NCI-H2227 (cell line): ENCODE data around the gene HBA1.
"Not testable (repeated sequence)": the region's sequence is repeated elsewhere in the genome, so short reads cannot be mapped to it uniquely, and the experiment has no call there.

Experiments used
- DNase-seq: peaks from one replicate; lab custom pipeline; 2025; ENCODE audit not compliant: unreplicated experiment; lab: John Stamatoyannopoulos, UW

HBA1 gene

DNA sequence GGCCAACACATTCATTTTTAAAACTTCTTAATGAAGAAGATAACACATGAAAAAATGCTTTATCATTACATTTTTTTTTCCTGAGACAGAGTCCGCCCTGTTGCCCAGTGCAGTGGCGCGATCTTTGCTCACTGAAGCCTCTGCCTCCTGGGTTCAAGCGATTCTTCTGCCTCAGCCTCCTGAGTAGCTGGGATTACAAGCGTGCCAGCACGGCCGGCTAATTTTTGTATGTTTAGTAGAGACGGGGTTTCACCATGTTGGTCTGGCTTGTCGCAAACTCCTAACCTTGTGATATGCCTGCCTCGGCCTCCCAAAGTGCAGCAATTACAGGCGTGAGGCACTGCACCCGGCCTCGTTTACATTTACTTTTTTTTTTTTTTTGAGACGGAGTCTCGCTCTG lies 17.0 kb downstream of the HBA1 start:
- DNase-seq: no peak

DNA sequence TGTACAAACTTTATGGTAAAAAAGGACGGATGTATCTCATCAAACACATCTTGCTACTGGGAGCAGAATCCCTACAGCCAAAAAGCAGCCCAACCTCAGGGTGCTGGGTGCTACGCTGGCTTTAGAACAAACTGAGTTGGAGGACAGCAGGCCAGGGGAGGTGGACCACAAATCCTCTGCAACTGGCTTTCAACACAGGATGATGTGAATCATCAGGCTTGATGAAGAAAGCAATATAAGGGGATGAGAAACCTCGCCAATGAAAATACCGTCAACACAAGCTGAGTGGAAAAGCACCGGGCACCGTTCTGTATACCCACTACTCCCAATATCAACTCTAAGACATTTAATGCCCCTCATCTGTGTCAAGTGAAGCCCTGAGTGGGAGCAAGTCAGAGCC lies 18.0 kb downstream of the HBA1 start:
- DNase-seq: no peak

DNA sequence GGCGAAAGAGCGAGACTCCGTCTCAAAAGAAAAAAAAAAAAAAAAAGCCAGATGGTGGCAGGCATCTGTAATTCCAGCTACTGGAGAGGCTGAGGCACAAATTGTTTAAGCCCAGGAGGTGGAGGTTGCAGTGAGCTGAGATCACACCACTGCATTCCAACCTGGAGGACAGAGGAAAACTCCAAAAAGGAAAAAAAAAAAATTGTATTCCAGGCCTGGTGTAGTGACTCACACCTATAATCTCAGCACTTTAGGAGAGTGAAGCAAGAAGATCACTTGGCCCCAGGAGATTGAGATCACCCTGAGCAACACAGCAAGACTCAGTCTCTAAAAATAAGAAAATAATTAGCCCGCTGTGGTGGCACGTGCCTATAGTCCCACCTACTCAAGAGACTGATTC lies 23.9 kb downstream of the HBA1 start:
- DNase-seq: no peak

DNA sequence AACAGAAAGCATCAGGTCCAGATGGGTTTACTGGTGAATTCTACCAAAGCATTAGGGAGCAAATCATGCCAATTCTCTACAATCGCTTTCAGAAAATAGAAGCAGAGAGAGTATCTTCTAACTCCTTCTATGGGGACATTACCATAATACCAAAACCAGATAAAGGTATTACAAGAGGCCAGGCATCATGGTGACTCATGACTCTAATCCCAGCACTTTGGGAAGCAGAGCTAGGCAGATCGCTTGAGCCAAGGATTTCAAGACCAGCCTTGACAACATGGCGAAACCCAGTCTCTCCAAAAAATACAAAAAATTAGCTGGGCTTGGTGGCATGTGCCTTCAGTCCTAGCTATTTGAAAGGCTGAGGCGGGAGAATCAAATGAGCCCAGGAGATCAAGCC lies 26.8 kb downstream of the HBA1 start:
- no peak for DNase-seq

DNA sequence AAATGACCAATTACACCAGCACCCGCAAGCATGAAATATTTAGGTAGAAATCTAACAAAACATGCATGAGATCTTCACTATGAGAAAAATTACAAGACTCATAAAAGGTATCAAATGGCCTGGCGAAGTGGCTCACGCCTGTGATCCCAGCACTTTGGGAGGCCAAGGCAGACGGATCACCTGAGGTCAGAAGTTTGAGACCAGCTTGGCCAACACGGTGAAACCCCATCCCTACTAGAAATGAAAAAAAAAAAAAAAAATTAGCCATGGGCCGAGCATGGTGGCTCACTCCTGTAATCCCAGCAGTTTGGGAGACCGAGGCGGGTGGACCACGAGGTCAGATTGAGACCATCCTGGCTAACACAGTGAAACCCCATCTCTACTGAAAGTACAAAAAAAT lies 27.6 kb downstream of the HBA1 start:
- not testable (repeated sequence) for DNase-seq

DNA sequence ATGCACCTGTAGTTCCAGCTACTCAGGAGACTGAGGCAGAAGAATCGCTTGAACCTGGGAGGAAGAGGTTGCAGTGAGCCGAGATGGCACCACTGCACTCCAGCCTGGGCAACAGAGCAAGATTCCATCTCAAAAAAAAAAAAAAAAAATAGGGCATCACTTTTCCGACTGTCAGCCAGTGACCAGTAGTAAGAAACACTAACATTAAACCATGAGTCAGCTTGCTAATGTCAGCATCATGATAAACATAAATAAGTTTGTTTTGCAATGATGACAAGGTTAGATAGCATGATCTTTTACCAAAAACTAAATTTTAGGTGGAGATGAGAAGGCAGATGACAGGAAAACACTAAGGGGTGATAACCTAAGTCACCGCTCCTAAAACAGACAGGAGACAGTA lies 32.9 kb downstream of the HBA1 start:
- DNase-seq: not testable (repeated sequence)

DNA sequence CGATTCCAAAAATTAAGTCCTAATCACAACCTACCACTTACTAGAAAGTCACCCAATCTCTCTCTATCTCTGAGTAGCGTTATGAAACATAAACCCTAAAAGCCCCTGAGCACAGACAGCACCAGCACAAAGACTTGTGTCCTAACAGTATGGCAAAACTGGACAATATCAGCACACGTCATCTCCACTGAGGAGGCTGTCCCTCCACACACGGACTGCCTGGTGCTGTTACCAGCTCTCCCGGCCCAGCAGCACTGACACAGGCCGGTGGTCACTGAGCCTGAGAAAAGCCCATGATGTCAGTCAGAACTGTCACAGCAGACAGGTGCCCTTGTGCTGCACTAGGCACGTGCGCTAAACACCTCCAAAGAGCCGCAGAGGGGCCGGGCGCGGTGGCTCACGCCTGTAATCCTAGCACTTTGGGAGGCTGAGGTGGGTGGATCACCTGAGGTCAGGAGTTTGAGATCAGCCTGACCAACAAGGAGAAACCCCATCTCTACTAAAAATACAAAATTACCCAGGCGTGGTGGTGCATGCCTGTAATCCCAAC lies 35.2 kb downstream of the HBA1 start:
- DNase-seq: not testable (repeated sequence)

DNA sequence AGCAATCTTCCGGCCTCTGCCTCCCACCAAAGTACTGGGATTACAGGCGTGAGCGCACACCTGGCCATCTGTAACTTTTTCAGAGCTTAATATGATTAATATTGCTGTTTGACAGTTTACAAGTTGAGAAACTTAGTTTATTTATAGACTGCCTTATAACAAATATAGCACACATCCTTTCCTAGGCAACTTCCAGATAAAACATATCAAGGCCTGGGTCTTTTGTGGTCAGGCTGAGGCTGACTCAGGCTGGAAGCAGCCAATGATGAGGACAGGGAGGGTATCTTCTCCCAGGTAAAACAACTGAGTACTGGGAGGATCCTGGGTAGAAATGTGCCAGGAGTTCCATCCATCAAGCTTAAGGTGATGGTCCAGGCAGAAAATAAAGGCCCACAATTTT lies 36.5 kb downstream of the HBA1 start:
- DNase-seq: no peak

DNA sequence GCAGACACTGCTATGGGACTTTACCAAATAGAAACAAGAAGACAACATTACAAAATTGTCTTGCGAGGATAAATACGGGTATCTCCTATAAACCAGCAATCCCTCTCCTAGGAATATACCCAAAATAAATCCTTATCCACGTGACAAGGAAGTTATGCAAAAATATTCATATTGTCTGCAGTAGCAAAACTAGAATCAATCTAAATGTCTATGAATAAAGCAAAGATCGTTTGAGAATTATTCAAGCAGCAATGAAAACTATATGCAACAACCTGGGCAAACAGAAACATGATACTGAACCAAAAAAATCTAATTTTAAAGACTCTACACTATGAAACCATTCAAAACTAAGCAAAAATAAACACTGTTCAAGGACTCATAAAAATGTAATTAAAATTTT lies 43.5 kb downstream of the HBA1 start:
- no peak for DNase-seq
